ENCODE results near the gene HMGCR. TPM values are rescaled to one million over a fixed set of nuclear protein-coding genes. Genes with fewer than 3 reads are reported as not detected.

HMGCR gene
- total RNA-seq, 4 donors from 2014 or later, result 30.2 to 56.2 (median 42.5) TPM

DNA sequence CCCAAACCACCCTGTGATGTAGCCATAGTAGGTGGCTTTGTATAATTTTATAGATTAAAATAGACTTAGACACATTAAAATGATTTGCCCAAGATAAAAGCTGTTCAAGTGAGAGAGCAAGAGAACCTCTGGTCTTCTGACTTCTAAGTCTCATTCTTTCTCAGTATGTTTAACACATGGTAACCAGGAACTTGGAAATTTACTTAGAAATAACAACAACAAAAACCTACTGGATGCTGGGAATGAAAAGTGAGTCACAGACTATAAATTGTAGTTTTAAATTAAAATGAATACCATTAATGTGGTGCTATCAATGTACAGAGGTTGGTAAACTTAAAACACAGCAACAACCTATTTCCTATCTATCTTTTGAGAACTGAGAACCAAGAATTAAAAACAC, 30.4 kb downstream of the HMGCR start:
- Histone ChIP-seq H3K9me3 (no peaks in the 10 kb centered on the region), H3K4me1 (peaks cover 26 to 32% of the 10 kb centered on the region in 2 donors), H3K36me3 (no peaks in the 10 kb centered on the region), H3K27ac (peak overlapping the region in 1 of 3 donors; percentile 0), H3K4me3 (replicated peaks in 1 of 3) (no peak overlapping the region), H3K27me3 (no peaks in the 10 kb centered on the region)
- intact Hi-C loops (cut with DNase I), result no loop called here
- no peak for DNase-seq
- TF ChIP-seq, protein P1, sequence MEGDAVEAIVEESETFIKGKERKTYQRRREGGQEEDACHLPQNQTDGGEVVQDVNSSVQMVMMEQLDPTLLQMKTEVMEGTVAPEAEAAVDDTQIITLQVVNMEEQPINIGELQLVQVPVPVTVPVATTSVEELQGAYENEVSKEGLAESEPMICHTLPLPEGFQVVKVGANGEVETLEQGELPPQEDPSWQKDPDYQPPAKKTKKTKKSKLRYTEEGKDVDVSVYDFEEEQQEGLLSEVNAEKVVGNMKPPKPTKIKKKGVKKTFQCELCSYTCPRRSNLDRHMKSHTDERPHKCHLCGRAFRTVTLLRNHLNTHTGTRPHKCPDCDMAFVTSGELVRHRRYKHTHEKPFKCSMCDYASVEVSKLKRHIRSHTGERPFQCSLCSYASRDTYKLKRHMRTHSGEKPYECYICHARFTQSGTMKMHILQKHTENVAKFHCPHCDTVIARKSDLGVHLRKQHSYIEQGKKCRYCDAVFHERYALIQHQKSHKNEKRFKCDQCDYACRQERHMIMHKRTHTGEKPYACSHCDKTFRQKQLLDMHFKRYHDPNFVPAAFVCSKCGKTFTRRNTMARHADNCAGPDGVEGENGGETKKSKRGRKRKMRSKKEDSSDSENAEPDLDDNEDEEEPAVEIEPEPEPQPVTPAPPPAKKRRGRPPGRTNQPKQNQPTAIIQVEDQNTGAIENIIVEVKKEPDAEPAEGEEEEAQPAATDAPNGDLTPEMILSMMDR (IDR thresholded peaks at IDR 0.05), result no peak
- TF ChIP-seq POLR2A (IDR thresholded peaks at IDR 0.05), result no peak

DNA sequence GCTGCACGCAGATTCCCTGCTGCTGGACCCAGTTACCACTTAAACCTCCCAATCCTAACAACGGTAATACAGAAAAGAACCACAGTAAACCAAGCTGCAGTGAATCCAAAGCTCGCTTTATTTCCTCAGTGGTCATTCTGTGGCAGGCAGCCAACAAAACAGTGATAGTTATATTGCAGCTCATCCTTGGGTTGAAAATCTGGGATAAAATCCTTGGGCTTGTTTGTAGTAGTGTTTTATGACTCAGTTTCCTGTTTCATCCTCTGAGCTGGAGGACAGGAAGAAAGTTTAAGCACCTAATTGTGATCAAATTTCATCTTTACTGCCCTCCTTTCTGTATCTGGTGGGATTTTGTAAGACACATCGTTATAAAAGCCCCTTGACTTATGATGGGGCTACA, 31.4 kb downstream of the HMGCR start:
- DNase-seq, result no peak
- H3K4me1 ChIP-seq, result peaks cover 18 to 22% of the 10 kb centered on the region in 2 donors
- H3K36me3 ChIP-seq, result no peaks in the 10 kb centered on the region
- intact Hi-C loops (cut with DNase I), result no loop called here
- TF ChIP-seq POLR2A (IDR thresholded peaks at IDR 0.05), result no peak
- TF ChIP-seq, protein P1 (IDR thresholded peaks at IDR 0.05), result no peak
- no peak overlapping the region for H3K4me3 ChIP-seq (replicated peaks in 1 of 3)
- H3K27ac ChIP-seq, result no peak overlapping the region
- 87 to 92% methylated on average over 4 of the region's 4 CpGs for WGBS, 2 donors
- no peaks in the 10 kb centered on the region for H3K27me3 ChIP-seq
- no peaks in the 10 kb centered on the region for H3K9me3 ChIP-seq

DNA sequence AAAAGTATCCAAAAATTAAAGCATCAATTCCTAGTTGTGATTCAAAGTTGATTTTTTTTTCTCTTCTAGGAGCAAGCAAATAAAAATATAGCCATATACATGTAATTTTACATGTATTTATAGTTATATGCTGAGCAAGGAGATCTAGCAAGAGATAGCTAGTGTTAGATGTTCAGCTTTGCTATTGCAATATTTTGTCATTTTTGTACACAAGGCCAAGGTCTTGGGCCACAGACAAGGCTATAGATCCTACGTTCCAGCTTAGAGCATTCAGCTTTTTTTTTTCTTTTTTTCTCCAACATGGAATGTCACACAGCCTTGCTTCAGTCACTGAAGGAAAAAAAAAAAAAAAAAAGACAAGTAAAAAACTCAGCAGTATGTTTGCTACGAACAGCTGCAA, 36.8 kb downstream of the HMGCR start:
- WGBS, 2 donors, result 83 to 89% methylated on average over 2 of the region's 2 CpGs
- TF ChIP-seq, protein P1 (IDR thresholded peaks at IDR 0.05), result no peak
- no peak for TF ChIP-seq POLR2A (IDR thresholded peaks at IDR 0.05)
- no peak for DNase-seq
- intact Hi-C loops (cut with DNase I), result no loop called here
- H3K27ac ChIP-seq, result peak overlapping the region in 1 of 3 donors; percentile 3
- no peak overlapping the region for H3K4me3 ChIP-seq (replicated peaks in 1 of 3)
- no peaks in the 10 kb centered on the region for H3K4me1 ChIP-seq
- no peaks in the 10 kb centered on the region for H3K27me3 ChIP-seq
- H3K36me3 ChIP-seq, result peaks cover 9 to 10% of the 10 kb centered on the region in 2 donors
- no peaks in the 10 kb centered on the region for H3K9me3 ChIP-seq

DNA sequence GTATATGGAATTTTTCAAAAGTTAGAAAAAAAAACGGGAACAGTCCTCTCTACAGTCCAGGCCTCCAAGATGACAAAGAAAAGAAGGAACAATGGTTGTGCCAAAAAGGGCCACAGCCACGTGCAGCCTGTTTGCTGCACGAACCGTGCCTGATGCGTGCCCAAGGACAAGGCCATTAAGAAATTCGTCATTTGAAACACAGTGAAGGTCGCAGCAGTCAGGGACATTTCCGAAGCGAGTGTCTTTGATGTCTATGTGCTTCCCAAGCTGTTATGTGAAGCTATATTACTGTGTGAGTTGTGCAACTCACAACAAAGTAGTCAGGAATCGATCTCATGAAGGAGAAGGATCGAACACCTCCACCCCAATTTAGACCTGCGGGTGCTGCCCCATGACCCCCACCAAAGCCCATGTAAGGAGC, 37.4 kb downstream of the HMGCR start:
- TF ChIP-seq, protein P1 (IDR thresholded peaks at IDR 0.05), result no peak
- TF ChIP-seq POLR2A (IDR thresholded peaks at IDR 0.05), result no peak
- peaks cover 12 to 14% of the 10 kb centered on the region in 2 donors for H3K36me3 ChIP-seq

DNA sequence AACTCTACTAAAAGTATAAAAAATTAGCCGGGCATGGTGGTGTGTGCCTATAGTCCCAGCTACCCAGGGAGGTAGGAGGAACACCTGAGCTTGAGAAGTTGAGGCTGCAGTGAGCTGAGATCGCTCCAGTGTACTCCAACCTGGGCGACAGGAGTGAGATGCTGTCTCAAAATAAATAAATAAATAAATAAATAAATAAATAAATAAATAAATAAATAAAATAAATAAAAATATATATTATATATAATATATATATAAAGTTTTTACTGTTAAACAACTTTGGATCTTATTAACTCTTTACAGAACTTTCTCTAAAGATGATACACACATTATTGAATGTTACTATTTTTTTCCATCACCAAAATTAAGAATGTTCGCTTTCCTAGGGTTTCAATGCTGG, 38.4 kb downstream of the HMGCR start:
- intact Hi-C loops (cut with DNase I), result no loop called here
- TF ChIP-seq, protein P1 (IDR thresholded peaks at IDR 0.05), result no peak
- no peak for TF ChIP-seq POLR2A (IDR thresholded peaks at IDR 0.05)
- Histone ChIP-seq H3K36me3 (peaks cover 12 to 22% of the 10 kb centered on the region in 2 donors), H3K4me3 (replicated peaks in 1 of 3) (no peak overlapping the region), H3K4me1 (no peaks in the 10 kb centered on the region), H3K27me3 (no peaks in the 10 kb centered on the region), H3K27ac (no peak overlapping the region), H3K9me3 (no peaks in the 10 kb centered on the region)
- DNase-seq, result no peak
- 94 to 98% methylated on average over 4 of the region's 4 CpGs for WGBS, 2 donors

More for the DNA sequence above, 37.4 kb downstream of the HMGCR start:
- H3K27ac ChIP-seq, result no peak overlapping the region
- no peaks in the 10 kb centered on the region for H3K9me3 ChIP-seq
- 92% methylated on average over 12 of the region's 12 CpGs for WGBS, 2 donors
- H3K4me3 ChIP-seq (replicated peaks in 1 of 3), result no peak overlapping the region
- H3K4me1 ChIP-seq, result no peaks in the 10 kb centered on the region
- DNase-seq, result no peak
- intact Hi-C loops (cut with DNase I), result no loop called here
- no peaks in the 10 kb centered on the region for H3K27me3 ChIP-seq
